GM10248 (cell line): ENCODE measurements around the gene OSMR.

Experiments
- CTCF ChIA-PET: fragments of 300-600 bp; sonication (Branson Sonifier 250); formaldehyde crosslinking; extraction: SDS; loops from one replicate; lab custom pipeline; 2021; ENCODE audit warnings: antibody characterized with exemption; lab: Yijun Ruan, JAX
- POLR2A ChIA-PET: fragments of 350-650 bp; sonication (Branson Sonifier 250); formaldehyde crosslinking; extraction: SDS; loops from one replicate; lab custom pipeline; 2020; ENCODE audit warnings: antibody characterized with exemption; lab: Yijun Ruan, JAX
- DNase-seq: peaks from one replicate; pipeline ENCODE4 v3.0.0; 2012; ENCODE audit errors: extremely low spot score
- TF ChIP-seq, protein P1 (sequence below): IDR thresholded peaks from 2 replicates; pipeline ENCODE4 v1.5.1; 2012; ENCODE audit warnings: mild to moderate bottlenecking, low read depth; ENCODE audit errors: extremely low read depth, missing control alignments, control extremely low read depth

The OSMR gene

DNA sequence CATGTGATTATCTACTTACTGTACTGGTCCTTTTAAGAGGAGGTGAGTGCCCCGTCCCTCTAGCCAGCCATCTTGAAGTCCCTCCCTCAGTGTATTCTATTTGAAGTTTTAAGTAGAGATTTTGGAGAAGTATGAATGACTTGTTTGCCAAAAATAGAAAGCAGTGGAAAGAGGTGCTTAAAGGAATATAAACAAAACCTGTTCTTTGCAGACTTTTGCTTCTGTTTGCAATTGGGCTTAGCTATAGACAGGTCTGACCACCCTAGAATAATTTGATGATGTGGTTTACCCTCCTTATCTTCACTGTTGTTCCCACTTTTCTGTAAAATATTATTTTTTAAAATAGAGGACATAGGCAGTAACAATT, 21.2 kb downstream of the OSMR start:
- TF ChIP-seq, protein P1, sequence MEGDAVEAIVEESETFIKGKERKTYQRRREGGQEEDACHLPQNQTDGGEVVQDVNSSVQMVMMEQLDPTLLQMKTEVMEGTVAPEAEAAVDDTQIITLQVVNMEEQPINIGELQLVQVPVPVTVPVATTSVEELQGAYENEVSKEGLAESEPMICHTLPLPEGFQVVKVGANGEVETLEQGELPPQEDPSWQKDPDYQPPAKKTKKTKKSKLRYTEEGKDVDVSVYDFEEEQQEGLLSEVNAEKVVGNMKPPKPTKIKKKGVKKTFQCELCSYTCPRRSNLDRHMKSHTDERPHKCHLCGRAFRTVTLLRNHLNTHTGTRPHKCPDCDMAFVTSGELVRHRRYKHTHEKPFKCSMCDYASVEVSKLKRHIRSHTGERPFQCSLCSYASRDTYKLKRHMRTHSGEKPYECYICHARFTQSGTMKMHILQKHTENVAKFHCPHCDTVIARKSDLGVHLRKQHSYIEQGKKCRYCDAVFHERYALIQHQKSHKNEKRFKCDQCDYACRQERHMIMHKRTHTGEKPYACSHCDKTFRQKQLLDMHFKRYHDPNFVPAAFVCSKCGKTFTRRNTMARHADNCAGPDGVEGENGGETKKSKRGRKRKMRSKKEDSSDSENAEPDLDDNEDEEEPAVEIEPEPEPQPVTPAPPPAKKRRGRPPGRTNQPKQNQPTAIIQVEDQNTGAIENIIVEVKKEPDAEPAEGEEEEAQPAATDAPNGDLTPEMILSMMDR: no peak
- DNase-seq: no peak
- POLR2A ChIA-PET: no interaction called here
- CTCF ChIA-PET: no interaction called here

DNA sequence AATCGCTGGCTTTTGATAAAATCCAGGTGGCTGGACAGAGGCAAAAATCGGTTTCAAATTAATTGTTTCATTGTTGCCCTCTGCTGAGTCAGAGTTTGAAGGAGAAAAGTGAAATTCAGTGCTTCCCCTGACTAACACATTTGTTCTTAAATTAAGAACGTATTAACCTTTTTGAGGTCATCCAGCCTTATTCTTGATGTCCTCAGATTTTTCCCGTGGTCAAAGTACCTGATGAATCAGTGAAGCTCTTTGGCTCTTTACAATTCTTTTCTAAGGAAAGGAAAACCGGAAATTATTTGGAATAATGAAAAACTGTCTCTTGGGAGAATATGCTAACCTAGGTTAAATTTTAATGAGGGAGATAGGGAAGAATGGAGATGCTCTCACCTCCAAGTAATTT, 21.6 kb downstream of the OSMR start:
- no peak for DNase-seq
- TF ChIP-seq, protein P1: no peak
- ChIA-PET CTCF (interaction anchor here (0.9 kb wide), 1 partner anchor 58 kb away, joined by 3 read pairs; no protein-coding TSS in a partner anchor), POLR2A (no interaction called here)

DNA sequence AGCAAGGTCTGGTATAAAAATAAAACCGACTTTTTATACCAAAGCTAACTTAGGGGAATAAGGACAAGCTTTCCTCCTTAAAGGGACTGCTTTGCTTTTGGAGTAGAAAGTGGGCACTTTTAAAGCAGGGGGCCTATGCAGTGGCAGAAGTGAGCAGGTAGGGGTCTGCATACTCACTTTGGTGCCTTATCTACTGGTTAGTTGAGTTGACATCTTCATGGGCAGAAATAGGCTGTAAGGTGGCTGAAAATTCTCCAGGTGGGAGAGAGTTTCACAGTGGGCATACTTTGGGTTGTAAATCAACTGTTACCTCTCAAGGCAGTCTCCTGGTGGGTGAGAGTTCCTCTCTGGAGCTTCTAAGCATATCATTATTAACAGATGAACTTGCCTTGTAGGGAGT, 24.8 kb downstream of the OSMR start:
- TF ChIP-seq, protein P1: no peak
- no peak for DNase-seq
- ChIA-PET POLR2A (no interaction called here), CTCF (no interaction called here)

DNA sequence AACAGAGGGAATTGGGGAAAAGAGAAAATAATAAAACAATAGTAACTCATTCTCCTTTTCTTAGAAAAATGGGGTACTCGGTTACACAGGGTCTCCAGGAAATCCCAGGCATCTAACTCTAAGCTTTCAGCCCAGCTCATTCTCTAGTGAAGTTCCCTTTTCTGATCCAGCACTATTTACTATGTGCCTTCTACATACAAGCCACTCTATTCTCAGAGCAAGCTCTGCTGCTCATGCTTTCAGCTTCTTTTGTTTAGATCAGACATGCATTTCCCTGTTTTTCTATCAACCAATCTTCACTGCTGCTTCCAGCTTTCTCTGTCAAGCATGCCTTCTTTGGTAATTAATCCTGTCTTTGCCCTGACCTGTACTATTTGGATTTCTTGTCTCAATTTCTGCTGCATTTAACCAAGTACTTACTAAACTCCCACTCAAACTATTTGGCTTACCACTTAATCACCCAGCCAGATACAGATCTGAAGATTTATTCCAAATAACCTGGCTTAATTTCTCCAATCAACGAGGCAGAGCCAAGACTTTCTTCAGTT, 25.3 kb downstream of the OSMR start:
- no peak for DNase-seq
- POLR2A ChIA-PET: no interaction called here
- TF ChIP-seq, protein P1: no peak
- CTCF ChIA-PET: interaction anchor here (1.3 kb wide), 1 partner anchor 11 kb away, joined by 3 read pairs; no protein-coding TSS in a partner anchor

DNA sequence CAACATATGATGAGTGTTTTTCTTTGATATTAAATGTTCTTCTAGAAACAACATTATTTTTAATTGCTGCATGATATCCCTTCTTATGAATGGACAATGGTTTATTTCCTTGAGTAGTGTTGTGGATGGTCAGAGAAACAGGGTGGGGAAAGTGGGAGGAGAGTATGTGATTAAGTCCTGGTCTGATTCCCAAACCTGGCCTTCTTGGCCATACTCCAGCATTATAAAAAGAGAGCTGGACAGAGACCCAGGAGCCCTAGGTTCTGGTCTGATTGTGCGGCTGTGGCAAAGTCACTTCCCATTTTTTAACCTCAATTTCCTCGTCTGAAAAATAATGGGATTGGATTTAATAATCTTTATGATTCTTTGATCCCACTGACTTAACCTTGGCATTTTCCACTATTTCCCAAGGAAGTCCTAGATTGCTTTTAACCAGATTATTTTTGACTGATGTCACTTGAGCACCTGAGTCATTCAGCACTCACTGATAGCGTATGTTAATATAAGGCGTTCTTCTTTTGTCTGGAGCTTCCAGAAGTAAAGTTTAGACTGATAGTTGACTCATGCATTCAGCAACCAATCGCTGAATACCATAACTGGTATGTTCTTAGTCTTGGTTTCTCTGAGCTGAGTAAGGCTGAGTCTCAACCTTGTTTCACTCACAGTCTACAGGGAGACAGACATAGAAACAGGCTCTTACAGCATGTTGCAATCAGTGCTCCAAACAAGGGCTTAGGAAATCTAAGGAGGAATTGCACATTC, 26.2 kb downstream of the OSMR start:
- DNase-seq: no peak
- POLR2A ChIA-PET: no interaction called here

DNA sequence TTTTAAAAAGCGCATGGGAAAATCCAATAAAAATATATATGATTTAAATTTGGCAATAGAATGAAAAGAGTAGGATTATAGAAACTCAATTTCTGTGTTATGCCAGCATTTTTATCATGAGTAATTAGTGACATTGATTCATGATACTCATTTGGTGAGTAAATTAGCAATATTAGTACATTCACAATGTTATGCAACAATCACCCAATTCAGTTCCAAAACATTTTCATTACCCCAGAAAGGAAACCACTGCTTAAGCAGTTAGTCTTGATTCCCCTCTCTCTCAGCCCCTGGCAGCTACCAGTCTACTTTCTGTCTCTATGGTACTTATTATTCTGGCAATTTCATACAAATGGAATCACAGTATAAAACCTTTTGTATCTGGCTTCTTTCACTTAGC, 27.0 kb downstream of the OSMR start:
- ChIA-PET POLR2A (no interaction called here), CTCF (interaction anchor here (1.1 to 1.2 kb wide), 2 partner anchors 20 to 431 kb away, joined by 3 read pairs; no protein-coding TSS in a partner anchor)
- DNase-seq: no peak
- TF ChIP-seq, protein P1: no peak

More for the DNA sequence above, 26.2 kb downstream of the OSMR start:
- TF ChIP-seq, protein P1: no peak
- CTCF ChIA-PET: interaction anchor here (1.1 to 1.3 kb wide), 3 partner anchors 11 to 430 kb away, joined by 3 read pairs; no protein-coding TSS in a partner anchor
